AG09319 (cell line): ENCODE measurements around the gene BBS9.

Experiments used
- DNase-seq: peaks from one replicate; pipeline ENCODE4 v3.0.0-alpha.2; 2010; ENCODE audit warnings: low read depth; ENCODE audit errors: extremely low read depth
- CTCF ChIP-seq: IDR thresholded peaks from 2 replicates; pipeline ENCODE4 v1.5.1; 2011; ENCODE audit warnings: low read depth, mild to moderate bottlenecking, inconsistent platforms, low read length, moderate library complexity

The BBS9 gene

GRCh38 chr7:33636359-33636758 is 507.0 kb downstream of the BBS9 start:
- no peak for TF ChIP-seq CTCF
- DNase-seq = no peak

GRCh38 chr7:33639552-33640197 is 510.3 kb downstream of the BBS9 start:
- peak; percentile 18 for DNase-seq
- no peak for TF ChIP-seq CTCF

GRCh38 chr7:33640741-33641140 is 511.4 kb downstream of the BBS9 start:
- DNase-seq = no peak

GRCh38 chr7:33642312-33642711 is 512.9 kb downstream of the BBS9 start:
- DNase-seq = no peak
- no peak for TF ChIP-seq CTCF

More at GRCh38 chr7:33640741-33641140, 511.4 kb downstream of the BBS9 start:
- no peak for TF ChIP-seq CTCF

GRCh38 chr7:33643530-33643929 is 514.2 kb downstream of the BBS9 start:
- DNase-seq = no peak
- no peak for TF ChIP-seq CTCF

GRCh38 chr7:33644489-33644888 is 515.1 kb downstream of the BBS9 start:
- no peak for TF ChIP-seq CTCF
- DNase-seq = no peak

GRCh38 chr7:33645104-33645503 is 515.7 kb downstream of the BBS9 start:
- no peak for TF ChIP-seq CTCF
- no peak for DNase-seq
